ACHN (cell line): Measurements from ENCODE around the gene ANO7.

Experiments
- DNase-seq: peaks from one replicate; pipeline ENCODE4 v3.0.0-alpha.2; 2015
- in situ Hi-C: cut with HindIII; loops from 2 replicates; pipeline ENCODE4 v1.10.0; 2017; ENCODE audit warnings: low sequenced_read_pairs, low pct_ligation_motif_present, low pct_unique_long_range_greater_than_20kb

The ANO7 gene

GRCh38 chr2:241202268-241202585 lies 13.8 kb downstream of the ANO7 start:
- in situ Hi-C loops = no loop called here
- no peak for DNase-seq

GRCh38 chr2:241202681-241203080 lies 14.2 kb downstream of the ANO7 start:
- in situ Hi-C loops = no loop called here
- no peak for DNase-seq

DNA sequence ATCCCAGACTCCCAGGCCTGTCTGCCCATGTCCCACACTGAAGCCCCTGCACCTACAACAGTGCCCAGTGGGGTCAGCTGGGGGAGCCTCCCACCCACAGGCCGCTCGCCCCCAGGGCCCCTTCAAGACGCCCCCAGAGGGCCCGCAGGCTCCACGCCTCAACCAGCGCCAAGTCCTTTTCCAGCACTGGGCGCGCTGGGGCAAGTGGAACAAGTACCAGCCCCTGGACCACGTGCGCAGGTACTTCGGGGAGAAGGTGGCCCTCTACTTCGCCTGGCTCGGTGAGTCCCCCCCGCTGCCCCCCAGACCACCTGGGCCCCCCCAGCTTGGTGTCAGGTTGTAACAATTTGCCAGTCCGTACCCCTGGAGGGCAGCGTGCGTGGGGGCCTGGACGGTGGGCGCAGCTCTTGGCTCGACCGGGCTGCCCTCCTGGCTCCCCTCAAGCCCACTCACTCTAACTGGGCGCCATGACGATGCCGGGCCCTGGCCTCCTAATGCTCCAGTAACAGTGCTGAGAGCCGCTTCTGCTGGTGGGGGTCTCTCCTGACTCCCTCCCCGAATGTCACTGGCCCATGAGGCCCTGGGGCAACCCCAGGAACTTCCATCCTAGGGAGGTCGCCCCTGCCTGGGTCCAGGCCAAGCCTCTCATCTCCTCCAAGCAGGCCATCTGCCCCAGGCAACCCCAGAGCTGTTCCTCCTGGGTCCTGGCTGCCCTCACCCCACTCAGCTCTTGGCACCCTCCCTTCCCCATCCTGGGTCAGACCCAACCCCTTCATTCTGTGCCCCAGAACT lies 14.9 kb downstream of the ANO7 start:
- DNase-seq = no peak
- in situ Hi-C loops = no loop called here

GRCh38 chr2:241204010-241204384 lies 15.5 kb downstream of the ANO7 start:
- DNase-seq = no peak
- in situ Hi-C loops = no loop called here

GRCh38 chr2:241204490-241204889 lies 16.0 kb downstream of the ANO7 start:
- no peak for DNase-seq
- in situ Hi-C loops = no loop called here

- no peak for DNase-seq
- in situ Hi-C loops = no loop called here
These were observed 16.6 kb downstream of the ANO7 start for GRCh38 chr2:241205086-241205485.

GRCh38 chr2:241207151-241207550 lies 18.7 kb downstream of the ANO7 start:
- in situ Hi-C loops = no loop called here
- no peak for DNase-seq

DNA sequence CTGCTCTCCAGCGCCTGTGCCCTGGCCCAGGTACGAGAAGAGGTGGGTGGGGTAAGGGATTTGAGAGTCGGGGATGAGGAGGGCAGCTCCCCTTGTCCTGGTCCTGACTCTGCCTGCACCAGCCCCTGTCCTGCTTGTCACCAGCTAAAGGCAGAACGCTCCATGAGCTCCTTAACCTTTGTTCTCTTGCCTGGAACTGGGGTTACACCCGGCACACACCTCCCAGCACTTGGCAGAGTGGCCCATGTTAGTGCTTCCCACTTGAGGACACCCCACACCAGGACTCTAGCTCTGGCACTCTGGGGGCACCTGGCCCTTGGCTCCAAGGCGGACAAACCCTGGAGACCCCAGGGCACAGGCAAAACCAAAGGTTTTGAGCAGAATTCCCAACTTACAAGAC lies 19.2 kb downstream of the ANO7 start:
- DNase-seq = no peak
- in situ Hi-C loops = no loop called here

GRCh38 chr2:241208058-241208457 lies 19.6 kb downstream of the ANO7 start:
- in situ Hi-C loops = no loop called here
- DNase-seq = no peak

DNA sequence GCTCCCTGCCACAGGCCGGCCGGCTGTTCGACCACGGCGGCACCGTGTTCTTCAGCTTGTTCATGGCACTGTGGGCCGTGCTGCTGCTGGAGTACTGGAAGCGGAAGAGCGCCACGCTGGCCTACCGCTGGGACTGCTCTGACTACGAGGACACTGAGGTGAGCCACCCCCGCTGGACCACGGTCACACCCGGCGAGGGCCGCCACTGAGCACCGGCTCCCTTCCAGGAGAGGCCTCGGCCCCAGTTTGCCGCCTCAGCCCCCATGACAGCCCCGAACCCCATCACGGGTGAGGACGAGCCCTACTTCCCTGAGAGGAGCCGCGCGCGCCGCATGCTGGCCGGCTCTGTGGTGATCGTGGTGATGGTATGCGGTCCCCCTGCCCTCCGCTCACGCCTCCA lies 20.8 kb downstream of the ANO7 start:
- DNase-seq = no peak
- in situ Hi-C loops = no loop called here

DNA sequence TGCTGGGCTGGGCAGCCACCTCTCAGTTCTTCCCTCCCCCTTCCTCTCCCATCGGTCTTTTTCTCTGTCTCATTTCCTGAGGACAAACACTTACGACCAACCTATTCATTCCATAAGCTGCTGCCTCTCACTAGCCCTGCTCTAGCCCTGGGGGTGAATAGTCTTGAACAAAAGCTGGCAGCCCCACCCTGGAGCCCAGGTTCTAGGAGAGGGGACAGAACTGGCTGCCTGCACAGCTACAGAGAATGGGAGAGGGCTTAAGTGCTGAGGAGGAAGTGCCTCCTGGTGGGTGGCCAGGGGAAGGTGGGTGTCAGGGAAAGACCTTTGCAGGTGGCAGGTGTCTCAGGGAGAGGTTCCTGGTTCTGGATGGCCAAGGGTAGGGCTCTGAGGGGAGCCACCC lies 22.8 kb downstream of the ANO7 start:
- in situ Hi-C loops = no loop called here
- DNase-seq = no peak

- in situ Hi-C loops = no loop called here
- DNase-seq = no peak
These were observed 24.6 kb downstream of the ANO7 start for GRCh38 chr2:241213041-241213440.

DNA sequence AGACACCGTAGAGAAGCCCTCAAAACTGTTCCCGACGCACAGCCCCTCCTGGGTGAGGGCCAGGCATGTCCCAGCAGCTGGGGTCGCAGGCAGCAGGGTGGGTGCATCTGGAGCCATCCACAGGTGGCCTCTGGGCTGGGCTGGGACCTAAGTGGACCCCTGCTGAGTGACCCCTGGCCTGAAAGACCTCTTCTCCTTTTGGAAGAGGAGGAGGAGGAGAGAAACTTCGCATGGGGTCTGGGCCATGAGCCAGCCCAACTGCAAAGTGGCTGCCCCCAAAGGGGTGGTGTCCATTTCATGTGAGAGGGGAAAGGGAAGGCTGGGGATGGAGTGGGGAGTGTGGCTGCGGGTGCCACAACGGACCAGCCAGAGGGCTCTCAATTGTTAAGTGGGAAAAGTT lies 25.1 kb downstream of the ANO7 start:
- in situ Hi-C loops = no loop called here
- DNase-seq = no peak

GRCh38 chr2:241214209-241214608 lies 25.7 kb downstream of the ANO7 start:
- DNase-seq = no peak
- in situ Hi-C loops = no loop called here

DNA sequence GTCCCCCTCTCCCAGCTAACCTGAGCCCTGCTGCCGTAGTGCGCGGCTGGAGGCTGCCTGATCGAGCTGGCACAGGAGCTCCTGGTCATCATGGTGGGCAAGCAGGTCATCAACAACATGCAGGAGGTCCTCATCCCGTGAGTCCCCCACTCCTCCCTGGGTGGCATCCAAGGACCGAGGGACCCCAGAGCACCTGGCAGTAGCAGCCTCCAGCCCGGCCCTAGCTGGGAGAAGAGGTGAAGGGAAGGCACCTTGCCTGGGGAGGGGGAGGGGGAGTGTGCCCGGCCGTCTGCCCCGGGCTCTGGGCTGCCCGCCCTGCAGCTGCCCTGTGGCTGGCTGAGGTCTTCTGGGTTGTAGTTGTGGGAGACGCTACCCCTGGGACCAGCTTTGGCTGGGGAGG lies 26.3 kb downstream of the ANO7 start:
- in situ Hi-C loops = no loop called here
- DNase-seq = no peak

- DNase-seq = no peak
- in situ Hi-C loops = no loop called here
These were observed 26.9 kb downstream of the ANO7 start for GRCh38 chr2:241215421-241215820.

DNA sequence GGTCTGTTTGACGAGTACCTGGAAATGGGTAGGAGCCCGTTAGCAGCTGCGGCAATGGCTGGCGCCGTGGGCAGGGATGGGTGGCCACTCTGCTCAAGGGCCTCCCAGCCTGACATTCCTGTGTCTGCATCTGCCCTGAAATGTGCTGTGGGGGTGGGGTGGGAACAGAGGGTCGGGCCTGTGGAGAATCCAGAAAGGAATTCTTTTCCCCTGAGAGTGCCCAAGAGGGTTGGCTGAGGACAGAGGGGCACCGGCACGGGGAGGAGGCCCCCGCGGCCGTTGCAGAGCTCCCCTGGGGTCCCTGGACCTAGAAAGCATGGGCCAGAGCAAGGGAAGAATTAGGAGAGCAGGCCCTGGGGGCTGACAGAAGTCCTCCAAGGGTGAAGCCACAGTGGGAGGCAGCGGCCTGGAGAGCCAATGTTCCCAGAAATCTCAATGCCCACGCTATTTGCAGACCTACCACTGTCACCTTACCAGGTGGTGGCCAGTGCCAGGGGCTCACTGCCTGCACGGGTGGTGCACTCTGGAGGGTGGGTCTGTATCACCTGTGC lies 27.8 kb downstream of the ANO7 start:
- in situ Hi-C loops = no loop called here

DNA sequence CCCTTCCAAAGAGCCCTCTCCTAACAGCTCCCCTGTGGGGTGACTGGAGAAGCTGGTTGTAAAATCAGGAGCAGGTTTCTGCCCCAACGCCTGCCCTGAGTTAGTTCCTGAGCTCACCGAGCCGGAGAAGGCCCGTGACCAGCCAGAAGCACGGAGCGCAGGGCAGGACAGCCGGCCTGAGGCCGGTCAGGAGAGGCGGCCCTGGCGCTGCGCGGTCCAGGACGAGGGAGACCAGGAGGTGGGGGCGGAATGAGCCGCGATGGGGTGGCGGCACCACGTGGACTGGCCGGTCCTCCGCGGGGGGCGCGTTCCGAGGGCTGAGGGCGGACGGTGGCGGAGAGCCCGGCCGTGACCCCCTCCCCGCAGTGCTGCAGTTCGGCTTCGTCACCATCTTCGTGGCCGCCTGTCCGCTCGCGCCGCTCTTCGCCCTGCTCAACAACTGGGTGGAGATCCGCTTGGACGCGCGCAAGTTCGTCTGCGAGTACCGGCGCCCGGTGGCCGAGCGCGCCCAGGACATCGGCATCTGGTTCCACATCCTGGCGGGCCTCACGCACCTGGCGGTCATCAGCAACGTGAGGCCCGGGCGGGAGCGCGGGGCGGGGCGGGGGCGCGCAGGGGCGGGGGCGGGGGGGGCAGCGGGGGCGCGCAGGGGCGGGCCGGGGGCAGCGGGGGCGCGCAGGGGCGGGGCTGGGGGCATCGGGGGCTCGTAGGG lies 29.0 kb downstream of the ANO7 start:
- in situ Hi-C loops = no loop called here
- peak; percentile 83 for DNase-seq

More for the DNA sequence above, 27.8 kb downstream of the ANO7 start:
- no peak for DNase-seq

GRCh38 chr2:241218131-241219029 lies 29.9 kb downstream of the ANO7 start:
- peak; percentile 74 for DNase-seq
- in situ Hi-C loops = no loop called here
